Hippocampal formation (tissue), 2 donors: ENCODE data around the gene ISCA1.
A peak's percentile ranks its signal among the peaks of the same experiment; 100 is the strongest.

Source experiments
- DNase-seq, 2 donors: peaks; one replicate each; lab custom pipeline; 2025; lab: John Stamatoyannopoulos, UW

The ISCA1 gene

DNA sequence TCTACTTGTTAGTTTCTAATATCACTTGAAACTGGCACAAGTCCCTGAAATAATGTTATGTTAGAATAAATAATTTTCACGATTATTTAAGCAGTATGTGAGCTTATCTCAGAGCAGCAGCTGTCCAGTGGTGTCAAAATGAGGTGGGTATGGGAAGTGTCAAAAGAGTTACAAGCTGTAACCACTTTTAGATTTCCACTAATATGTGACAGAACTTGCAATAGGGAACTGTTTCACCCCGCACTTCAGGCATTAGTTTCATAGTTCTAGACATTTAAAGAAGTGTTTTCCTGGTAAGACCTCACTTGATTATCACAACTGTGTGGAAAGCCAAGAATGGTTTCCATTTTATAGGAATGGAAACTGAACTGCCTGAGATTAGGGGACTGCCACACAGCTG, 2.9 kb upstream of the ISCA1 start:
- DNase-seq, result no peak

DNA sequence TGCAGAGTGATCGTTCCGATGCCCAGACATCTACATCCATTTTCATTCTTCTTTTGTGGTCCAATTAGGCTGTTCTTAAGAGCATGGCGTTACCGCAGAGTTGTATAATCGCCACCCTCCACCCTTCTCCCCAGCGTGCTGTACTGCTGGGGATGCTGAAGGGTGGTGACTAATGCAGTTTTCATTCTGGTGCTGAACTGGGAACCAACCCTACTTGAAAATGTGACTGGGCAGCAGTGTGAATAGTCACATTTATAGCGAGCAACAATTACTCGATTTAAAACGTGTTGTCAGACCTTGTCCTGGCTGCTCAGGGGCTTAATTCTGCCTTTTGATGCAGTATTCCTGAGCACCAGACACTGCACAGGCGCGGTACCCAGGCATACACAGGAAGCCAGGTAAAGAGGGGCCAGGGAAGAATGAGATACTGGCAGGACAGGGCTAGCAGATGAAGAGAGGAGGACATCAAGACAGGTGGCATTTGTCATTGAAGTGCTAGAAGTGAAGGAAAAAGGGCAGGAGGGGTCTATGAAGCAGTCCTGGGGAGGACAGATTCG, 719 bp upstream of the ISCA1 start:
- no peak for DNase-seq

- no peak for DNase-seq
Observed at GRCh38 chr9:86281593-86282076, 703 bp downstream of the ISCA1 start.

- DNase-seq, result no peak
Observed at GRCh38 chr9:86280580-86280979, 1.8 kb downstream of the ISCA1 start.

DNA sequence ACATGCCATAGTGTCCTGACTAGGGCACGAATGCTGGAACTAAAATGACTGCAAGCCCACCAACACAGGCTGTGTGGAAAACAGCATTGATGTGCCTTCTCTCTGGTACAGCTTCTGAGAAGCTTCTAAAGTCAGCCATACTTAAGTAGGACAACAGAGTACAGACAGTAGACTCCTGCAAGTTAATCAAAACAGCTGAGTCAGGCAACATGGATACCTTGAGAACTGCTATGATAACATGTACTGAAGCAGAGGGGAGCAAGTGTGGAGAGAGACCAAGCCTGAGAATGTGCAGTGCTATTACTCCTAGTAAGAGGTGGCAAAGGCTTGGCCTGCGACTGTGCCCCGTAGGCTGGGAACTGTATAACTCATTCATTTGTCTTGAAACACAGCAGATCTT, 2.5 kb downstream of the ISCA1 start:
- DNase-seq, result no peak

- no peak for DNase-seq
Observed at GRCh38 chr9:86277072-86277471, 5.3 kb downstream of the ISCA1 start.

DNA sequence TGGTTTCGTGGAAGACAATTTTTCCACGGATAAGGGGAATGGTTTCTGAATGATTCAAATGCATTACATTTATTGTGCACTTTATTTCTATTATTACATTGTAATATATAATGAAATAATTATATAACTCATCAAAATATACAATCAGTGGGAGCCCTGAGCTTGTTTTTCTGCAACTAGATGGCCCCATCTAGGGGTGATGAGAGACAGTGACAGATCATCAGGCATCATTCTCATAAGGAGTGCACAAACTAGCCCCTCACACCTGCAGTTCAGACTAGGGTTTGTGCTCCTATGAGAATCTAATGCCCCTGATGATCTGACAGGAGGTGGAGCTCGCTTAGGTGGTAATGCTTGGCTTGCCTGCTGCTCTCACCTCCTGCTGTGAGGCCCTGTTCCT, 6.4 kb downstream of the ISCA1 start:
- no peak for DNase-seq

GRCh38 chr9:86274821-86275643, 7.3 kb downstream of the ISCA1 start:
- no peak for DNase-seq

DNA sequence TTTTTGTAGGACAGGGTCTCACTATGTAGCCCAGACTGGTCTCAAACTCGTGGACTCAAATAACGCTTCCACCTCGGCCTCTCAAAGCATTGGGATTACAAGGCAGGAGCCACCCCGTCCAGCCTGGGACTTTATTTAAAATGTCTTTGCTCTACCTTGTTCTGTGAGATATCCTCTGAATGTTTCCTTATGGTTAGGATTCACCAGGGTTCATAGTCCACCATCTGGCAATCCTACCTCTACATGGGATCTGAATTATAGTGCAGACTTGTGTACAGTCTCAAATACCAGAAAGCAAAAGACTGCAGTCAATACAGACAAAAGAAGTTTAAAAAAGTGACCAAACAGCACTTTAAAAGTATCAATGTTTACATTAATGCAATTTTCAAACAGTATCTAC, 10.1 kb downstream of the ISCA1 start:
- DNase-seq, result no peak

GRCh38 chr9:86263876-86264275, 18.5 kb downstream of the ISCA1 start:
- DNase-seq, result no peak

DNA sequence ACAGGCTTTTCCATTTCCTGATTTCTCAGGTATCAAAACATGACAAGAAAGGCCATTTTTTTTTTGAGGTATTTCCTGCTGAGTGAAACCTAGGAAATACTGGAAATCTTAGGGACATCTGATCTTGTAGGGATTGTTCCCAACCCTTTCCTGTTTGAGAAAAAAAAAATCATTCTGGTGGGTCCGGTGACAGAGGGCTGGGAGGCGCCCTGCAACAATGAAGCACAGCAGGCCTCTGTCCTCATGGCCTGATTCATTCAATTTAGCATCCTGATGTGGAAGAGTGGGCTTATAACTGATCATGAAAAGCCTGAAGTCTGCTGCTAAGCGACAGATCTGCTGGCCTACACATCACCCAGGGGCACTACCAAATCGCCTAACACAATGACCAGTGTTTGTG, 19.8 kb downstream of the ISCA1 start:
- DNase-seq, result no peak

- DNase-seq, result no peak
Observed at GRCh38 chr9:86259557-86259956, 22.8 kb downstream of the ISCA1 start, which contains the start of gene C9orf153. TSS of gene C9orf153 (minus strand) at chr9:86259657. CDS start at chr9:86229603, 30,054 bp downstream.

GRCh38 chr9:86257391-86257790, 24.9 kb downstream of the ISCA1 start:
- DNase-seq, result no peak

- no peak for DNase-seq
Observed at GRCh38 chr9:86256653-86257052, 25.7 kb downstream of the ISCA1 start.

- DNase-seq, result no peak
Observed at GRCh38 chr9:86253577-86253976, 28.8 kb downstream of the ISCA1 start.

- no peak for DNase-seq
Observed at GRCh38 chr9:86252870-86253269, 29.5 kb downstream of the ISCA1 start.

DNA sequence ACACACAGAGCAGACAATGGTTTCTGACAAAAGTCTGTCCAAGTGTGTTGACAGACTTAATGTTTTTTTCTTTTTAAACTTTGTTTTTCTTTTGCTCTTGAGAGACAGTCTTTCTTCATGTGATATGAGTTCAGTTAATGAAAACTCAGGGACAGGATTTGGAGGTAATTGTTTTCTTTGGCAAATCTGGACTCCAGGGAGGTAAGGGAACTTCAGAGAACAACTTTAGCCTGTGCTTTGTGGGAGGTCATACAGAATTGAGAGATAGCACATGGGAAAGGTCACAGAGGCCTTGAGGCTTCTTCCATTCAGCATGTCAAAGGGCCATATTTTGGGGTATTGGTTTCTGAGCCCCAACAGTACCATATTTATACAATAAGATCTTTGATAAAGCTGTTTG, 32.2 kb downstream of the ISCA1 start:
- DNase-seq, result no peak

DNA sequence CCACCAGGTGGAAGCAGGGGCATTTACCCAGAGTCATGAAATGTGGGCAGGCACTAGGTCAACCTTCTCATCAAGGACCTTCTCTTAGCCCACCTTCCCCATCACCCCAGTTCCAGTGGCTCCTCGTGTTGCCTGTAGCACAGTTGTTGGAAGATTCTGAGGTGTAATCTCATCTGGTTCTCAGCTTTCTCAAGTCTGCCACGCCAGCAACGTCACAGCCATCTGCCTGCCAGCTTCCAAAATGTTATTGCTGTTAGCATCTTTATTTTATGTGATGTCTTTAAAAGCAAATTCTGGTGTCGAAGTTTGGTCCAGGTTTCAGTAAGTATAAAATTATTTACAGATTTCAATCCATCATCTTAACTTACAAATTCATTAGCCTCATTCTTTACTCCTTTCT, 33.6 kb downstream of the ISCA1 start:
- no peak for DNase-seq

DNA sequence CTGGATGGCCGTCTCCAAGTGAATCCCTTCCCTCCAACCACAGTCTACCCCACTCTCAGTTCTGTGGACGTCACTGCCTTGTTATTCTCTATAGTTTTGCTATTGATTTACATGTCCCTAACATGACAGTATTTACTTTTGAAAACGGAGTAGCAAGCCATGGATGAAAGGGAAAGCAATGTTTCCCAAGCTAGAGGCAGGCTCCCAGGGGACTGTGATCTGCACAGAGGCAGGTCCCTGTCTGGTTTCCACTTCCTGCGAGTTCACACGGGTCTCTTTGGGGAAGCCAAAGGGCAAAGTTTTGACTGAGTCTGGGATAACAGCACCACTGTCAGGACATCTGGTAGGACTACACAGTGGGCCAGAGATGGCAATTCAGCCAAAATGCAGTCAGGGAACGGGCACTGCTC, 35.6 kb downstream of the ISCA1 start:
- DNase-seq, result no peak

GRCh38 chr9:86242071-86242470, 40.3 kb downstream of the ISCA1 start:
- no peak for DNase-seq

- DNase-seq, result no peak
Observed at GRCh38 chr9:86241216-86241615, 41.1 kb downstream of the ISCA1 start.

DNA sequence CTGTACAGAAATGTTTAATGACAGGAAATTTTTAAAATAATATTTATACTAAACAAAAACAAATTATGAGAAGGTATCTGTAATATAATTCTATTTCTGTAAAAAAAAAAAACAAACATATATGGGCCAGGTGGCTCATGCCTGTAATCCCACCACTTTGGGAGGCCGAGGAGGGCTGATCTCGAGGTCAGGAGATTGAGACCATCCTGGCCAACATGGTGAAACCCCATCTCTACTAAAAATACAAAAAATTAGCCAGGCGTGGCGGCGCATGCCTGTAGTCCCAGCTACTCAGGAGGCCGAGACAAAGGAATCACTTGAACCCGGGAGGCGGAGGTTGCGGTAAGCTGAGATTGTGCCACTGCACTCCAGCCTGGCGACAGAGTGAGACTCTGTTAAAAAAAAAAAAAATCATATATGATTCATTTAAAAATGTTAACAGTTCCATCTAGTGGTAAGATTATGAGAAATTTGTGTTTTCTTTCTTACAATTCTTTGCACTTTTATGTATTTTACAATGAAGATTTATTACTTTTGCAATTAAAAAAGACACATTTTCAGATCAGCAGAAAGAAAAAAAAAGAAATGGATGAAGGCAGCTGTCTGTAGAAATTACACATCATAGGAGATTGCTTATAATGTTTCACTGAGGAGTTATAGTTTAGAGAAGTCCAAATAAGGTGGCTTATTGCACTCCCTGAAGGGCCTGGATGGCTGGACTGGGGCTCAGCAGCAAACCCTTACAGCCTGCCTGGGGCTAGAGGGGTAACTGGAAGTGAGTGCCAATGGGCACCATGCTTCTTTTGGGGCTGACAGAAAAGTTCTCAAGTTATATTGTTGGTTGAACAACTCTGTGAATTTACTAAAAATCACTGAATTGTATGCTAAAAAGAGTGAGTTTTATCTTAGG, 43.2 kb downstream of the ISCA1 start:
- peak in 1 of 2 donors; percentile 33 for DNase-seq
